Endothelial cell (in vitro differentiated cells): Measurements from ENCODE around the gene POLD2. TPM values are rescaled to one million over a fixed set of nuclear protein-coding genes. Genes with fewer than 3 reads are reported as not detected.

Experiments
- DNase-seq: peaks from one replicate; pipeline ENCODE4 v3.0.0; 2021; ENCODE audit warnings: low spot score
- H3K27ac Mint-ChIP-seq: one replicate; pipeline ENCODE4 v1.8.0; 2021; ENCODE audit warnings: mixed read lengths, inconsistent platforms; ENCODE audit not compliant: unreplicated experiment
- H3K27me3 Mint-ChIP-seq: one replicate; pipeline ENCODE4 v1.8.0; 2021; ENCODE audit warnings: mild to moderate bottlenecking, moderate library complexity, mixed read lengths, inconsistent platforms; ENCODE audit not compliant: unreplicated experiment
- H3K36me3 Mint-ChIP-seq: one replicate; pipeline ENCODE4 v1.8.0; 2021; ENCODE audit warnings: mild to moderate bottlenecking, low read depth, mixed read lengths, inconsistent platforms; ENCODE audit not compliant: unreplicated experiment
- H3K4me1 Mint-ChIP-seq: one replicate; pipeline ENCODE4 v1.8.0; 2021; ENCODE audit warnings: mild to moderate bottlenecking, mixed read lengths, inconsistent platforms; ENCODE audit not compliant: unreplicated experiment
- H3K4me3 Mint-ChIP-seq: one replicate; pipeline ENCODE4 v1.8.0; 2021; ENCODE audit warnings: mild to moderate bottlenecking, mixed read lengths, inconsistent platforms; ENCODE audit not compliant: unreplicated experiment
- H3K9me3 Mint-ChIP-seq: one replicate; pipeline ENCODE4 v1.8.0; 2021; ENCODE audit warnings: mixed read lengths, inconsistent platforms; ENCODE audit not compliant: unreplicated experiment
- CTCF ChIP-seq: fragments of 200-600 bp; sonication (generic); IDR thresholded peaks from one replicate; pipeline ENCODE4 v1.5.0; 2021; ENCODE audit warnings: antibody characterized with exemption; ENCODE audit not compliant: unreplicated experiment
- microRNA-seq: library from miRNA; unstranded; fragments of <30 nt; microRNA quantifications from one replicate; pipeline ENCODE4, GENCODE V29; 2020; ENCODE audit not compliant: unreplicated experiment
- total RNA-seq: library from RNA; stranded (reverse); fragmentation: NEBNext Ultra II Directional; extraction: Animal tissue kit (Norgen Biotek cat#: 25700); gene quantifications from one replicate; pipeline ENCODE4 v1.2.1, GENCODE V29; 2021; ENCODE audit not compliant: unreplicated experiment

Gene POLD2
- total RNA-seq, 1 donor from 2014 or later, result 39.9 TPM

GRCh38 chr7:44066111-44066460 lies 57.3 kb downstream of the POLD2 start:
- Mint-ChIP-seq H3K27ac (no peak overlapping the region), H3K27me3 (peaks cover 12% of the 10 kb centered on the region), H3K9me3 (no peaks in the 10 kb centered on the region), H3K4me1 (no peaks in the 10 kb centered on the region), H3K36me3 (peaks cover 4% of the 10 kb centered on the region), H3K4me3 (no peak overlapping the region)
- no peak for TF ChIP-seq CTCF
- DNase-seq, result no peak

GRCh38 chr7:44065431-44066110 lies 57.8 kb downstream of the POLD2 start, which contains the start of gene PGAM2:
Gene PGAM2 (minus strand): TSS chr7:44065567. CDS start chr7:44065529, 38 bp downstream.
- peaks cover 12% of the 10 kb centered on the region for H3K27me3 Mint-ChIP-seq
- no peaks in the 10 kb centered on the region for H3K4me1 Mint-ChIP-seq
- H3K9me3 Mint-ChIP-seq, result no peaks in the 10 kb centered on the region
- H3K36me3 Mint-ChIP-seq, result peaks cover 4% of the 10 kb centered on the region
- no peak for TF ChIP-seq CTCF
- DNase-seq, result no peak
- no peak within 1 kb of the TSS for H3K27ac Mint-ChIP-seq
- no peak within 1 kb of the TSS for H3K4me3 Mint-ChIP-seq

- peaks cover 8% of the 10 kb centered on the region for H3K36me3 Mint-ChIP-seq
- no peak for TF ChIP-seq CTCF
- no peaks in the 10 kb centered on the region for H3K9me3 Mint-ChIP-seq
- peaks cover 12% of the 10 kb centered on the region for H3K27me3 Mint-ChIP-seq
- no peak overlapping the region for H3K4me3 Mint-ChIP-seq
- no peaks in the 10 kb centered on the region for H3K4me1 Mint-ChIP-seq
- H3K27ac Mint-ChIP-seq, result no peak overlapping the region
- no peak for DNase-seq
Measured at GRCh38 chr7:44064791-44065430, 58.4 kb downstream of the POLD2 start.

Small RNAs within 50 kb of the gene (microRNA-seq; reads per million reads assigned to microRNA genes)
- 0.49 reads per million for gene MIR6838

Other genes starting within 250 kb of the POLD2 start
- gene URGCP, start 217.0 kb downstream of the POLD2 start, total RNA-seq, result 13.0 TPM
- 9.3 TPM for gene UBE2D4, start 197.1 kb downstream of the POLD2 start, total RNA-seq
- gene SPDYE1, start 125.7 kb downstream of the POLD2 start, total RNA-seq, result not detected
- 47.5 TPM for gene DBNL, start 78.8 kb downstream of the POLD2 start, total RNA-seq
- not detected for gene PGAM2, start 58.0 kb downstream of the POLD2 start, total RNA-seq
- gene POLM, start 41.0 kb downstream of the POLD2 start, total RNA-seq, result 16.9 TPM
- 22.2 TPM for gene AEBP1, start 19.2 kb downstream of the POLD2 start, total RNA-seq
- 0.82 TPM for gene MYL7, start 17.8 kb upstream of the POLD2 start, total RNA-seq
- gene GCK, start 65.9 kb upstream of the POLD2 start, total RNA-seq, result not detected
- gene YKT6, start 77.4 kb upstream of the POLD2 start, total RNA-seq, result 98.4 TPM
- gene CAMK2B, start 202.0 kb upstream of the POLD2 start, total RNA-seq, result 0.23 TPM